HepG2 (cell line): Measurements from ENCODE around the gene CD320.

Source experiments
- CTCF ChIP-seq: sonication (generic); formaldehyde crosslinking; IDR thresholded peaks from 2 replicates; pipeline ENCODE4 v1.5.0; 2020; ENCODE audit warnings: mild to moderate bottlenecking, missing genetic modification reagents, moderate library complexity
- PLRG1 ChIP-seq: fragments of 450-650 bp; conservative IDR thresholded peaks from 2 replicates; pipeline ENCODE4 v1.6.1; 2016
- ZNF367 ChIP-seq: sonication (generic); formaldehyde crosslinking; IDR thresholded peaks from 2 replicates; pipeline ENCODE4 v1.4.0; 2020; ENCODE audit warnings: missing genetic modification reagents, borderline replicate concordance

- no peak for TF ChIP-seq ZNF367 (CRISPR knock-in tag)
- no peak for TF ChIP-seq CTCF
- no peak for TF ChIP-seq PLRG1
Observed at GRCh38 chr19:8342316-8342683, 34.1 kb upstream of the CD320 start.
